ENCODE measurements around the gene MYOZ3. TPM values are rescaled to one million over a fixed set of nuclear protein-coding genes. Genes with fewer than 3 reads are reported as not detected.

MYOZ3 gene
- total and polyA plus RNA-seq, 5 experiments from 2014 or later, result 0.05 to 0.19 TPM; not detected in 3

- H3K4me3 Mint-ChIP-seq, result no peak overlapping the region
- POLR2A ChIA-PET, result no interaction called here
- no peak for DNase-seq
- H3K36me3 Mint-ChIP-seq, result peaks cover 0 to 5% (median 0%) of the 10 kb centered on the region in 3 donors
- H3K4me1 Mint-ChIP-seq, result peaks cover 5 to 23% (median 12%) of the 10 kb centered on the region in 4 donors
- no peak for ATAC-seq
- H3K27ac Mint-ChIP-seq, result no peak overlapping the region
- peaks cover 0 to 2% (median 0%) of the 10 kb centered on the region in 9 donors for H3K9me3 Mint-ChIP-seq
- H3K27me3 Mint-ChIP-seq, result peaks cover 5 to 22% (median 15%) of the 10 kb centered on the region in 5 donors
Observed at GRCh38 chr5:150621301-150621700, 39.8 kb upstream of the MYOZ3 start.

GRCh38 chr5:150622157-150622556, 38.9 kb upstream of the MYOZ3 start:
- H3K36me3 Mint-ChIP-seq, result peaks cover 0 to 5% (median 0%) of the 10 kb centered on the region in 3 donors

GRCh38 chr5:150623152-150623877, 37.7 kb upstream of the MYOZ3 start:
- POLR2A ChIA-PET, result no interaction called here
- Mint-ChIP-seq H3K4me1 (peaks cover 8 to 36% (median 12%) of the 10 kb centered on the region in 4 donors), H3K27ac (peak overlapping the region in 4 of 10 donors; percentile 10 to 78 (median 63)), H3K4me3 (peak overlapping the region in 8 of 10 donors; percentile 22 to 92 (median 84)), H3K9me3 (peaks cover 0 to 2% (median 0%) of the 10 kb centered on the region in 9 donors), H3K27me3 (peaks cover 10 to 35% (median 25%) of the 10 kb centered on the region in 5 donors), H3K36me3 (peaks cover 0 to 5% (median 0%) of the 10 kb centered on the region in 3 donors)
- peak in 1 of 10 donors; percentile 41 for DNase-seq
- no peak for ATAC-seq

More at GRCh38 chr5:150622157-150622556, 38.9 kb upstream of the MYOZ3 start:
- ATAC-seq (no peak), DNase-seq (peak in 1 of 10 donors; percentile 38)
- Mint-ChIP-seq H3K9me3 (peaks cover 0 to 2% (median 0%) of the 10 kb centered on the region in 9 donors), H3K27ac (no peak overlapping the region), H3K4me1 (peaks cover 8 to 29% (median 12%) of the 10 kb centered on the region in 4 donors), H3K4me3 (no peak overlapping the region), H3K27me3 (peaks cover 6 to 24% (median 17%) of the 10 kb centered on the region in 5 donors)
- POLR2A ChIA-PET, result no interaction called here

GRCh38 chr5:150623878-150624216, 37.2 kb upstream of the MYOZ3 start:
- POLR2A ChIA-PET, result no interaction called here
- peaks cover 8 to 36% (median 12%) of the 10 kb centered on the region in 4 donors for H3K4me1 Mint-ChIP-seq

GRCh38 chr5:150624334-150625163, 36.5 kb upstream of the MYOZ3 start:
- Mint-ChIP-seq H3K4me1 (peaks cover 8 to 36% (median 12%) of the 10 kb centered on the region in 4 donors), H3K27ac (peak overlapping the region in 6 of 10 donors; percentile 19 to 71 (median 52)), H3K9me3 (peaks cover 0 to 2% (median 0%) of the 10 kb centered on the region in 9 donors), H3K4me3 (peak overlapping the region; percentile 65 to 93 (median 89)), H3K36me3 (peaks cover 0 to 5% (median 1%) of the 10 kb centered on the region in 3 donors), H3K27me3 (peaks cover 10 to 36% (median 31%) of the 10 kb centered on the region in 5 donors)
- ATAC-seq (peak; percentile 72 to 81), DNase-seq (peak in 6 of 10 donors; percentile 8 to 44 (median 13))
- POLR2A ChIA-PET, result no interaction called here

More at GRCh38 chr5:150623878-150624216, 37.2 kb upstream of the MYOZ3 start:
- Mint-ChIP-seq H3K27ac (peak overlapping the region in 4 of 10 donors; percentile 19 to 71 (median 45)), H3K9me3 (peaks cover 0 to 2% (median 0%) of the 10 kb centered on the region in 9 donors), H3K4me3 (peak overlapping the region; percentile 65 to 93 (median 89)), H3K36me3 (peaks cover 0 to 5% (median 0%) of the 10 kb centered on the region in 3 donors), H3K27me3 (peaks cover 10 to 35% (median 28%) of the 10 kb centered on the region in 5 donors)
- no peak for ATAC-seq
- peak in 1 of 10 donors; percentile 41 for DNase-seq

GRCh38 chr5:150625164-150625535, 35.9 kb upstream of the MYOZ3 start:
- DNase-seq (peak in 1 of 10 donors; percentile 56), ATAC-seq (peak; percentile 7 to 8)
- H3K4me3 Mint-ChIP-seq, result peak overlapping the region in 1 of 10 donors; percentile 2
- no peak overlapping the region for H3K27ac Mint-ChIP-seq
- H3K36me3 Mint-ChIP-seq, result peaks cover 0 to 5% (median 1%) of the 10 kb centered on the region in 3 donors
- H3K4me1 Mint-ChIP-seq, result peaks cover 8 to 36% (median 12%) of the 10 kb centered on the region in 4 donors
- H3K9me3 Mint-ChIP-seq, result peaks cover 0 to 2% (median 0%) of the 10 kb centered on the region in 9 donors
- peaks cover 10 to 36% (median 31%) of the 10 kb centered on the region in 5 donors for H3K27me3 Mint-ChIP-seq
- POLR2A ChIA-PET, result no interaction called here

GRCh38 chr5:150625831-150626746, 35.0 kb upstream of the MYOZ3 start:
- Mint-ChIP-seq H3K36me3 (peaks cover 0 to 5% (median 1%) of the 10 kb centered on the region in 3 donors), H3K27ac (peak overlapping the region in 1 of 10 donors; percentile 38), H3K27me3 (peaks cover 10 to 37% (median 34%) of the 10 kb centered on the region in 5 donors), H3K4me1 (peaks cover 9 to 36% (median 13%) of the 10 kb centered on the region in 4 donors), H3K4me3 (peak overlapping the region in 7 of 10 donors; percentile 2 to 70 (median 52)), H3K9me3 (peaks cover 0 to 2% (median 0%) of the 10 kb centered on the region in 9 donors)
- no peak for ATAC-seq
- POLR2A ChIA-PET, result no interaction called here
- peak in 2 of 10 donors; percentile 15 to 63 for DNase-seq

- H3K27me3 Mint-ChIP-seq, result peaks cover 10 to 37% (median 35%) of the 10 kb centered on the region in 5 donors
- ATAC-seq (no peak), DNase-seq (peak in 1 of 10 donors; percentile 40)
- H3K4me3 Mint-ChIP-seq, result no peak overlapping the region
- peaks cover 9 to 36% (median 13%) of the 10 kb centered on the region in 4 donors for H3K4me1 Mint-ChIP-seq
- peaks cover 0 to 2% (median 0%) of the 10 kb centered on the region in 9 donors for H3K9me3 Mint-ChIP-seq
- H3K36me3 Mint-ChIP-seq, result peaks cover 0 to 5% (median 1%) of the 10 kb centered on the region in 3 donors
- POLR2A ChIA-PET, result no interaction called here
- peak overlapping the region in 1 of 10 donors; percentile 12 for H3K27ac Mint-ChIP-seq
Observed at GRCh38 chr5:150626853-150627276, 34.2 kb upstream of the MYOZ3 start.

- Mint-ChIP-seq H3K27ac (no peak overlapping the region), H3K4me3 (peak overlapping the region in 1 of 10 donors; percentile 38), H3K36me3 (peaks cover 0 to 5% (median 1%) of the 10 kb centered on the region in 3 donors), H3K9me3 (peaks cover 0 to 2% (median 0%) of the 10 kb centered on the region in 9 donors), H3K4me1 (peaks cover 9 to 34% (median 12%) of the 10 kb centered on the region in 4 donors), H3K27me3 (peaks cover 10 to 37% (median 35%) of the 10 kb centered on the region in 5 donors)
- POLR2A ChIA-PET, result no interaction called here
- ATAC-seq, result no peak
- DNase-seq, result peak in 1 of 10 donors; percentile 15
Observed at GRCh38 chr5:150627731-150628545, 33.1 kb upstream of the MYOZ3 start.

GRCh38 chr5:150628936-150629485, 32.0 kb upstream of the MYOZ3 start:
- POLR2A ChIA-PET, result no interaction called here
- Mint-ChIP-seq H3K27me3 (peaks cover 9 to 34% (median 31%) of the 10 kb centered on the region in 5 donors), H3K4me3 (no peak overlapping the region), H3K27ac (no peak overlapping the region), H3K9me3 (peaks cover 0 to 2% (median 0%) of the 10 kb centered on the region in 9 donors), H3K36me3 (peaks cover 0 to 4% (median 1%) of the 10 kb centered on the region in 3 donors), H3K4me1 (peaks cover 6 to 23% (median 7%) of the 10 kb centered on the region in 4 donors)
- DNase-seq, result peak in 1 of 10 donors; percentile 34
- ATAC-seq, result no peak

Data from naive thymus-derived CD8-positive, alpha-beta T cell (primary cell).